Stimulated activated CD8-positive, alpha-beta memory T cell treated with anti-CD3 and anti-CD28 coated beads, Interleukin-4, amount 100 ng/mL, for 24 hours (primary cell): ENCODE data around the gene SLMAP.
A peak's percentile ranks its signal among the peaks of the same experiment; 100 is the strongest.

Experiments
- DNase-seq: peaks from one replicate; pipeline ENCODE4 v3.0.0-alpha.2; 2020; ENCODE audit warnings: low read depth

SLMAP gene

DNA sequence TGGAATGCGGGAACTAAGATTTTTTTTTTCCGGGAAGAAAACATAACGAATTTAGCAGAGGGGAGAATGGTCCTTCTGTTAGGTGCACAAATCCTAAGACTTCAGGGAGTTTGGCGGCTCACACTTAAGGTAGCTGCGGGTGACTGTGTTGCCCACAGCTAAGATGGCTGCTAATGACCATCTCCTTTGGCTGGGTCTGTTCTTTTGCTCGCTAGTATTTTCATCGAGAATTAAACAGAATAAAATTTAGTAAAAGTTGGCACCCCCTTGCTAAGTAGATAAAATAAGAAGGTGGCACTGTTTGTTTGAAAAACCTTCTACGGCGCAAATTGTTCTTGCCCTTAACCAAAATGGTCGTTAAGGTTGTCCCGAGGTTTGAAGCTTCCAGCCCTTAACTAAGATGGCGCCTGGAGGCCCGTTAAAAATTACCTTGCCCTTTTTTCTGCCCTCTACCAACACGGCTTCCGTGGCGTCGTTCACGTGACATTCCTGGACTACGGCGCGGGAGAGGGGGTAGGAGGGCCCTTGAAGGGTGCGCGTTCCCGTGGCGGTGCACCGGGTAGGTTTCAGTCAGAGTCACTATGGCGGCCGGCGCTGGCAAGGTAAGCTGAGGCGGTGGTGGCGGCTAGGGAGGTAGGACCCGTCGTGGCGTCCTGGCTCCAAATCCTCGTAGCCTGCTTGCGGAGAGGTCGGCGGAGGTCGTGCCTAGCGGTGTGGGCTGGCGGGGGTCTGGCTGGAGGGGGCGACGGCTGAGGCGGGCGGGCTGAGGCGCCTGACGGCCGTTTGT, at the start of gene SLMAP:
SLMAP (plus strand) TSS at position 569 of the 787 bp plus-strand sequence. CDS start 1,343 bp downstream, outside the sequence.
- DNase-seq: peak; percentile 91

DNA sequence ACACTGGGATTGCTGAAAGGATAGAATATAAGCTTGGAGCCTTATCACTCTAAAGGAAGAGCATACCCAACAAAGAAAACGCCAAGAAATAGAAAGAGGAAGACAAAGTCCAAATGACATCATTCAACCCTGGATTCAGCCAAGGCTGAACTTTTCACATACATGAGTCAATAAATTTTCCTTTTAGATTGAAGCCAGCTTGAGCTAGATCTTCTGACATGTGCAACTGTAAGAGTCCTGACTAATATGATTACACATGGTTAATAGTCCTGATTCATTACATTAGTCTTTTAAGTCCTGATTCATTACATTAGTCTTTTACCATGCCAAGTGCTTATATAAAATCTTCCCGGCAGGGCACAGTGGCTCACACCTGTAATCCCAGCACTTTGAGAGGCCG, 49.6 kb upstream of the SLMAP start:
- no peak for DNase-seq

GRCh38 chr3:57709031-57709430, 47.1 kb upstream of the SLMAP start:
- DNase-seq: no peak

GRCh38 chr3:57709559-57709958, 46.5 kb upstream of the SLMAP start:
- no peak for DNase-seq

- no peak for DNase-seq
Observed at GRCh38 chr3:57715686-57716085, 40.4 kb upstream of the SLMAP start.

DNA sequence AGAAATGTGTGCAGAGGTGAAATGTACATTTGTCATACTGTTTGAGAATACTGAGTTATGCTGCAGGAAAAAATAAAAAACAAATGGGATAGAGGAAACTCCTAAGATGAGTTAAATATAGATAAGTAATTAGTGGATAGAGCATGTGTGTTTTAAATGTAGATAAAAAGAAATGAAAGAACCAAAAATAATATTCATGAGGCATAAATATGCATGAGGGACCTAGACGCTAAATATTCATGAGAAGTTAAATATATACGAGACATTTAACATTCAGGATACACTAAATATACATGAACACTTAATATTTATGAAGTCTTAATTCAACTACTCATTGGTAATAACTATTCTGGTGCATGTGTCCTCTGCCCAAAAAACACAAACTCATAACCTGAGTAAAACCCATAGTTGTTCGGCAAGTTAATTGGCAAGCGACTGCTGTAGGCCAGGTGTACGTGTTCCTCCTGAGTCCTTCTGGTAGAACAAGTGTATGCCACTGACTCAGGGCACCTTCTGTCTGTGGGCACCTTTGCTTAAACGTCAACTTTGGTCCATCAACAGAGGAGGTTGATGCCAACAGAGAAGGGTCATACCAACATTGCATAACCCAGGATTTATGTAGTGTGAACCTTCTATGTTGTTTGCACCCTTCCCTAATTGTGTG, 38.8 kb upstream of the SLMAP start:
- DNase-seq: no peak

GRCh38 chr3:57718118-57718517, 38.0 kb upstream of the SLMAP start:
- no peak for DNase-seq

DNA sequence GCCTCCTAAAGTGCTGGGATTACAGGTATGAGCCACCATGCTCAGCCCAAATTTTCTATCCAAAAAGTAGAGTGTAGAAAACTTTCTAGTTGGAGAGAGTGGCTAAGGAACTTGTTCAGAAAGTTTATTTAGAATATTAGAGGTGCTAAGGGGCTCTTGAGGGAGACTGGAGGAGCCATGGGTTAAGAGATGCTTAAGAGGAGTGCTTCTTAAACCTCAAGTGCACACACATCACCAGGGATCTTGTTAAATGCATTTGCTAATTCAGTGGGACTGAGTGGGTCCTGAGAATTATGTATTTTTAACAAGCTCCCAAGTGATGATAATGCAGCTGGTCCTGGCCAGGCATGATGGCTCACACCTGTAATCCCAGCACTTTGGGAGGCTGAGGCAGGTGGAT, 29.7 kb upstream of the SLMAP start:
- no peak for DNase-seq

- no peak for DNase-seq
Observed at GRCh38 chr3:57727106-57727505, 29.0 kb upstream of the SLMAP start.

GRCh38 chr3:57729334-57730045, 26.6 kb upstream of the SLMAP start:
- no peak for DNase-seq

DNA sequence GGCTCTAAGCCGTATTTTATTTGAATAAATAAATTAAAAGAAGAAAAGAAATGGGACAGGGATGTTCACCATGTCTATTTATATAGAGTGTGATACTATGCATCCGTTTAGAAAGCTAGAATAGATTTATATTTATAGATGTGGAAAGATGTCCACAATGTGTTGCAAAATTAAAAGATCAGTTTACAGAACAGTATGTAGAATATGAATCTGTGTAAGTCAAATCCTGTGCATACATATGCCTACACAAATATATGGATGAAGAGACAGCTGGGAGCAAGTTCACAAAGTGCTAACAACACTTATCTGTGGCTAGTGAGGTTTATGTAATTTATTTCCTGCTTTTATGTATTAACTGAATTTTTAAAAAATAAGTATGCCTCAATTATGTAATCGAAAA, 25.4 kb upstream of the SLMAP start:
- DNase-seq: no peak

- DNase-seq: no peak
Observed at GRCh38 chr3:57731311-57731710, 24.8 kb upstream of the SLMAP start.

GRCh38 chr3:57733790-57734189, 22.3 kb upstream of the SLMAP start:
- DNase-seq: no peak

DNA sequence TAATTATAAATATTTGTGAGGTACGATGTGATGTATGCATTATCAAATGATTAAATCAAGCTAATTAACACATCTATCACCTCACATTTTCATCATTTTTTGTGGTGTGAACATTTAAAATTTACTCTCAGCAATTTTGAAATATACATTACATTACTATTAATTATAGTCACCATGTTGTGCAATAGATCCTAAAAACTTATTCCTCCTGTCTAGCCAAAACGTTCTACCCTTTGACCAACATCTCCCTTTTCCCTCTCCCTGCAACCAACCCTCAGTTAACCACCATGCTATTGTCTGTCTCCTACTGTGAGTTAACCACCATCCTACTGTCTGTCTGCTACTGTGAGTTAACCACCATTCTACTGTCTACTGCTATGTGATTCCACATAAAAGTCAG, 20.7 kb upstream of the SLMAP start:
- DNase-seq: no peak

DNA sequence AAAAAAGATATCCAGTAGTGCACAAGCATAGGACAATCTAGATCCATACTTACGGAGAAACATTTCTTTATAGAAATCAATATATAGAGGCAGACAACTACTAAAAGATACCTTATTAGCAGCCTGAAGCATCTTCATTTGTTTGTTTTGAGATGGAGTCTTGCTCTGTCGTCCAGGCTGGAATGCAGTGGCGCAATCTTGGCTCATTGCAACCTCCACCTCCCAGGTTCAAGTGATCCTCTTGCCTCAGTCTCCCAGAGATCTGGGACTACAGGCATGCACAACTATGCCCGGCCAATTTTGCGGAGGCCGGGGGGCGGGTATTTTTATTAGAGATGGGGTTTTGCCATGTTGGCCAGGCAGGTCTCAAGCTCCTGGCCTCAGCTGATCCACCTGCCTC, 18.3 kb upstream of the SLMAP start:
- no peak for DNase-seq

- DNase-seq: no peak
Observed at GRCh38 chr3:57738391-57738790, 17.7 kb upstream of the SLMAP start.

- no peak for DNase-seq
Observed at GRCh38 chr3:57740027-57740426, 16.1 kb upstream of the SLMAP start.

GRCh38 chr3:57743496-57743895, 12.6 kb upstream of the SLMAP start:
- no peak for DNase-seq

DNA sequence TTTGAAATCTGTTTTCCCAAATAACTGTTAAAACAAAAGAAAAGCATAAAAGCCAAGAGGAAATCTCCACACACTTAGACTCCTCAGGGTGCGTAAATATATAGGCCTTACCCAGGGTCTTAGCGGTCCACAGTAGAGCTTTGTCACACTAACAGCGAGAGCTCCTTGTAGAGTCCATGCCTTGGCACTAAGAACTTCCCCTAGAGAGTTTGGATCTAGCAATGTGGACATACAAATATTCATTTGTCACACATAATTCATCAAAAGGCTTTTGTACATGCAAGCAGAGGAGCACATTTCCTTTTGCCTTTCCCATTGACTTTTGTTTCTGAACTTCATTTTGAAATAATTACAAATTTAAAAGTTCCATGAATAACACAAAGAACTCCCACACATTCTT, 11.0 kb upstream of the SLMAP start:
- no peak for DNase-seq

GRCh38 chr3:57746156-57747010, 9.7 kb upstream of the SLMAP start:
- no peak for DNase-seq

DNA sequence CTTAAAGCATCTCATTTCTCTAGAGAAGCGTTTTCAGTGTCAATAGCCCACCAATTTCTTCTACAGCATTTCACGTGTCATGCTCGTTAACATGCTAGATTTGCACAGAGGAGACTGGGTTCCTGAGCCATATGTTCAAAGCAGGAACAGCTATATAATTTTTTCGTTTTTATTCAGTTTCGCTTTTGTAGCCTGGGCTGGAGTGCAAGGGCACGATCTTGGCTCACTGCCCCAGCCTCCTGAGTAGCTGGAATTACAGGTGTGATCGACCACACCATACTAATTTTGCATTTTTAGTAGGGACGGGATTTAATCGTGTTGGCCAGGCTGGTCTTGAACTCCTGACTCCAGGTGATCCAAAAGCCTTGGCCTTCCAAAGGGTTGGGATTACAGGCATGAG, 6.6 kb upstream of the SLMAP start:
- no peak for DNase-seq

- DNase-seq: no peak
Observed at GRCh38 chr3:57752307-57752706, 3.8 kb upstream of the SLMAP start.
